IMR-90 (cell line): Measurements from ENCODE around the gene FBXL20. TPM values are rescaled to one million over a fixed set of nuclear protein-coding genes. Genes with fewer than 3 reads are reported as not detected.

Experiments
- ATAC-seq: fragments of 200-7000 bp; cut with Tn5 transposase; 2 replicates; pipeline ENCODE4 v1.9.1; 2020; ENCODE audit warnings: low read depth, mild to moderate bottlenecking, moderate library complexity
- BruUV-seq: library from RNA; stranded (reverse); fragments of 400-500 nt; replicated peaks from 2 replicates; lab custom pipeline; 2021; lab: Mats Ljungman, UMichigan
- CTCF ChIA-PET: fragments of 300-600 bp; formaldehyde crosslinking; extraction: SDS; loops from one replicate; lab custom pipeline; 2021; ENCODE audit warnings: antibody characterized with exemption; lab: Yijun Ruan, JAX
- POLR2A ChIA-PET: fragments of 300-600 bp; sonication (Branson Sonifier 250); formaldehyde crosslinking; loops from one replicate; lab custom pipeline; 2022; ENCODE audit warnings: antibody characterized with exemption; ENCODE audit not compliant: unreplicated experiment; lab: Charles Lee
- DNase-seq: peaks from one replicate; pipeline ENCODE4 v3.0.0; 2013
- H2AFZ ChIP-seq: replicated peaks from 2 replicates; pipeline ENCODE3; 2013; ENCODE audit warnings: low read length, mild to moderate bottlenecking; ENCODE audit not compliant: poor library complexity
- H2AK5ac ChIP-seq: 2 replicates; pipeline ENCODE4 v1.6.1; 2013; ENCODE audit warnings: low read depth, low read length, inconsistent platforms
- H2AK9ac ChIP-seq: replicated peaks from 2 replicates; pipeline ENCODE3; 2013; ENCODE audit warnings: mild to moderate bottlenecking, low read depth, low read length, moderate library complexity; ENCODE audit not compliant: poor library complexity
- H2BK120ac ChIP-seq: 2 replicates; pipeline ENCODE4 v1.6.1; 2013; ENCODE audit warnings: low read depth, low read length, inconsistent platforms
- H2BK15ac ChIP-seq: 3 replicates; pipeline ENCODE4 v1.6.1; 2013; ENCODE audit warnings: low read depth, low read length, inconsistent platforms
- H2BK20ac ChIP-seq: 2 replicates; pipeline ENCODE4 v1.6.1; 2013; ENCODE audit warnings: low read depth, mild to moderate bottlenecking, inconsistent platforms, low read length, moderate library complexity
- H2BK5ac ChIP-seq: 2 replicates; pipeline ENCODE4 v1.6.1; 2013; ENCODE audit warnings: mild to moderate bottlenecking, low read depth, low read length, inconsistent platforms; ENCODE audit not compliant: poor library complexity, severe bottlenecking
- H3K14ac ChIP-seq: replicated peaks from 2 replicates; pipeline ENCODE4 v1.6.1; 2013; ENCODE audit warnings: low read depth, low read length, inconsistent platforms
- H3K18ac ChIP-seq: 2 replicates; pipeline ENCODE4 v1.6.1; 2013; ENCODE audit warnings: low read depth, low read length, control low read depth
- H3K23ac ChIP-seq: 2 replicates; pipeline ENCODE4 v1.6.1; 2013; ENCODE audit warnings: low read depth, low read length, inconsistent platforms
- H3K27ac ChIP-seq: 2 replicates; pipeline ENCODE4 v1.5.1; 2013; ENCODE audit warnings: mild to moderate bottlenecking, control low read depth, low read length; ENCODE audit not compliant: insufficient read depth
- H3K27me3 ChIP-seq: 2 replicates; pipeline ENCODE4 v1.6.1; 2013; ENCODE audit warnings: low read length; ENCODE audit not compliant: control insufficient read depth, insufficient read depth
- H3K36me3 ChIP-seq: 2 replicates; pipeline ENCODE4 v1.6.1; 2013; ENCODE audit warnings: low read length, mixed read lengths; ENCODE audit not compliant: control insufficient read depth, insufficient read depth
- H3K4ac ChIP-seq: 2 replicates; pipeline ENCODE4 v1.6.1; 2013; ENCODE audit warnings: low read depth, low read length, inconsistent platforms
- H3K4me1 ChIP-seq: 2 replicates; pipeline ENCODE4 v1.6.1; 2013; ENCODE audit warnings: low read length, mixed read lengths; ENCODE audit not compliant: control insufficient read depth, insufficient read depth
- H3K4me2 ChIP-seq: 2 replicates; pipeline ENCODE4 v1.6.1; 2013; ENCODE audit warnings: low read depth, mild to moderate bottlenecking, control low read depth, low read length, moderate library complexity
- H3K4me3 ChIP-seq: 2 replicates; pipeline ENCODE4 v1.5.1; 2013; ENCODE audit warnings: low read depth, mild to moderate bottlenecking, control low read depth, low read length, moderate library complexity; ENCODE audit not compliant: insufficient read depth
- H3K56ac ChIP-seq: 2 replicates; pipeline ENCODE4 v1.6.1; 2013; ENCODE audit warnings: low read length, inconsistent platforms; ENCODE audit not compliant: insufficient read depth; ENCODE audit errors: extremely low read depth
- H3K79me1 ChIP-seq, 2 experiments: 2 replicates each; pipeline ENCODE4 v1.6.1; 2013; ENCODE audit warnings: low read length in 2 of 2, inconsistent platforms in 1 of 2, low read depth in 1 of 2
- H3K9ac ChIP-seq: 2 replicates; pipeline ENCODE4 v1.6.1; 2013; ENCODE audit warnings: low read depth, low read length, control low read depth
- H3K9me1 ChIP-seq: 2 replicates; pipeline ENCODE4 v1.6.1; 2013; ENCODE audit warnings: low read length, inconsistent platforms; ENCODE audit not compliant: insufficient read depth
- H3K9me3 ChIP-seq: 2 replicates; pipeline ENCODE4 v1.6.1; 2013; ENCODE audit warnings: low read length; ENCODE audit not compliant: control insufficient read depth, insufficient read depth
- H4K20me1 ChIP-seq: 2 replicates; pipeline ENCODE4 v1.6.1; 2013; ENCODE audit warnings: low read length, inconsistent platforms; ENCODE audit not compliant: insufficient read depth
- H4K5ac ChIP-seq: 2 replicates; pipeline ENCODE4 v1.6.1; 2013; ENCODE audit warnings: mild to moderate bottlenecking, low read depth, low read length, control low read depth
- H4K8ac ChIP-seq, 2 experiments: 2 replicates each; pipeline ENCODE4 v1.6.1; 2013; ENCODE audit warnings: low read depth in 2 of 2, low read length in 2 of 2, control low read depth in 1 of 2, inconsistent platforms in 1 of 2
- H4K91ac ChIP-seq: 2 replicates; pipeline ENCODE4 v1.6.1; 2013; ENCODE audit warnings: low read depth, low read length, inconsistent platforms; ENCODE audit not compliant: insufficient read depth
- BHLHE40 ChIP-seq: fragments of 150-350 bp; IDR thresholded peaks from 2 replicates; pipeline ENCODE4 v1.6.1; 2016; ENCODE audit warnings: mild to moderate bottlenecking, low read depth, low read length
- CEBPB ChIP-seq: IDR thresholded peaks from 2 replicates; pipeline ENCODE4 v1.6.1; 2012; ENCODE audit warnings: low read depth, low read length, improper control_type of control experiment
- CHD1 ChIP-seq: IDR thresholded peaks from 2 replicates; pipeline ENCODE4 v1.6.1; 2012; ENCODE audit warnings: low read depth, low read length, improper control_type of control experiment
- FOS ChIP-seq: fragments of 150-350 bp; IDR thresholded peaks from 2 replicates; pipeline ENCODE4 v1.6.1; 2016; ENCODE audit warnings: low read depth, low read length
- MAFK ChIP-seq: IDR thresholded peaks from 2 replicates; pipeline ENCODE4 v1.6.1; 2012; ENCODE audit warnings: low read depth, low read length, improper control_type of control experiment
- MAZ ChIP-seq: IDR thresholded peaks from 2 replicates; pipeline ENCODE4 v1.6.1; 2012; ENCODE audit warnings: low read depth, mild to moderate bottlenecking, low read length, improper control_type of control experiment, moderate library complexity, borderline replicate concordance
- MXI1 ChIP-seq: IDR thresholded peaks from 2 replicates; pipeline ENCODE4 v1.6.1; 2012; ENCODE audit warnings: low read depth, mild to moderate bottlenecking, low read length, moderate library complexity, borderline replicate concordance
- NFE2L2 ChIP-seq: fragments of 150-350 bp; IDR thresholded peaks from 2 replicates; pipeline ENCODE4 v1.6.1; 2016; ENCODE audit warnings: low read depth, mild to moderate bottlenecking, low read length
- POLR2A ChIP-seq: IDR thresholded peaks from 2 replicates; pipeline ENCODE4 v1.6.1; 2012; ENCODE audit warnings: mild to moderate bottlenecking, low read depth, low read length
- RAD21 ChIP-seq: IDR thresholded peaks from 2 replicates; pipeline ENCODE4 v1.6.1; 2012; ENCODE audit warnings: low read length, improper control_type of control experiment
- RCOR1 ChIP-seq: IDR thresholded peaks from 2 replicates; pipeline ENCODE4 v1.6.1; 2012; ENCODE audit warnings: mild to moderate bottlenecking, low read length, improper control_type of control experiment; ENCODE audit not compliant: insufficient replicate concordance
- RFX5 ChIP-seq: IDR thresholded peaks from 2 replicates; pipeline ENCODE4 v1.8.0; 2012; ENCODE audit warnings: low read depth, mild to moderate bottlenecking, low read length, moderate library complexity
- SMC3 ChIP-seq: fragments of 150-350 bp; IDR thresholded peaks from 2 replicates; pipeline ENCODE4 v1.6.1; 2016; ENCODE audit warnings: low read depth, mild to moderate bottlenecking, antibody characterized with exemption, low read length, moderate library complexity
- WGBS, 2 experiments: methylation state at CpG; one replicate each; pipeline versions ENCODE4 v1.1.5 to v1.1.7; 2013; ENCODE audit warnings: missing lambda C conversion rate in 2 of 2; ENCODE audit not compliant: insufficient read length in 1 of 2; ENCODE audit errors: extremely low coverage in 2 of 2; 5-methylcytosine and 5-hydroxymethylcytosine counted together
- dilution Hi-C: fragments of 300-500 bp; cut with HindIII; formaldehyde crosslinking; loops from one replicate; pipeline ENCODE4 v1.14.3; 2018; ENCODE audit warnings: low sequenced_read_pairs; ENCODE audit not compliant: unreplicated experiment
- in situ Hi-C: fragments of 300-500 bp; cut with MboI; formaldehyde crosslinking; loops from 3 replicates; pipeline ENCODE4 v1.14.3; 2019; ENCODE audit warnings: low sequenced_read_pairs, inconsistent platforms, mixed read lengths
- intact Hi-C: fragments of 100-400 bp; cut with micrococcal nuclease; formaldehyde crosslinking; loops from 2 replicates; pipeline ENCODE4 v1.10.0; 2022
- polyA plus RNA-seq, 3 experiments: library from polyadenylated mRNA; depleted of rRNA; stranded (reverse); fragments of >200 nt; gene quantifications; 2 replicates each; pipeline ENCODE4 v1.2.3, GENCODE V29; 2012; ENCODE audit warnings: low replicate concordance in 1 of 3
- total RNA-seq: library from RNA; depleted of rRNA; stranded (reverse); fragments of >200 nt; gene quantifications from 2 replicates; pipeline ENCODE4 v1.2.3, GENCODE V29; 2012
- TF ChIP-seq, protein P1 (sequence below): fragments of 150-350 bp; IDR thresholded peaks from 2 replicates; pipeline ENCODE4 v1.6.1; 2016; ENCODE audit warnings: low read depth, mild to moderate bottlenecking, low read length, moderate library complexity, borderline replicate concordance

The FBXL20 gene
- total and polyA plus RNA-seq, 2 of the 4 experiments (the other 2 are of a cell fraction): 4.1 to 13.8 TPM

GRCh38 chr17:39450051-39450450, 48.6 kb upstream of the FBXL20 start:
- in situ Hi-C loops: no loop called here
- Histone ChIP-seq H3K27me3 (no peaks in the 10 kb centered on the region), H4K5ac (no peak overlapping the region), H3K9me1 (peaks cover 3% of the 10 kb centered on the region; the same call in 1 of the 2 replicates), H3K79me1 (peaks cover 19 to 41% of the 10 kb centered on the region in 2 experiments), H2BK5ac (no peak overlapping the region), H3K36me3 (peaks cover 17% of the 10 kb centered on the region), H3K4me3 (peak overlapping the region; percentile 91; the same call in 1 of the 2 replicates), H2BK15ac (no peak overlapping the region), H2AK5ac (no peak overlapping the region), H3K4me1 (peaks cover 3% of the 10 kb centered on the region; the same call in 1 of the 2 replicates), H2AFZ (no peak overlapping the region), H3K23ac (no peak overlapping the region), H4K91ac (no peak overlapping the region), H4K8ac (no peak overlapping the region), H3K18ac (no peak overlapping the region), H3K27ac (no peak overlapping the region), H3K56ac (no peak overlapping the region), H3K14ac (no peak overlapping the region), H3K4ac (no peak overlapping the region), H4K20me1 (peaks cover 4% of the 10 kb centered on the region; the same call in 1 of the 2 replicates), H3K9me3 (no peaks in the 10 kb centered on the region), H3K9ac (peak overlapping the region; percentile 99; the same call in 1 of the 2 replicates), H2BK120ac (no peak overlapping the region), H3K4me2 (peak overlapping the region; percentile 88), H2BK20ac (no peak overlapping the region), H2AK9ac (no peak overlapping the region)
- no peak for DNase-seq
- ATAC-seq: no peak
- WGBS, 2 experiments: 79% methylated on average over 11 of the region's 13 CpGs; no CpG with 5 or more reads in 1 of the 2 experiments
- ChIA-PET POLR2A (interaction anchor here (0.7 to 1.6 kb wide), 2 partner anchors 11 to 178 kb away, joined by 9 to 19 read pairs; partner anchors contain the start of gene CDK12), CTCF (interaction anchor here (1.0 kb wide), 1 partner anchor 31 kb away, joined by 3 read pairs; no protein-coding TSS in a partner anchor)
- dilution Hi-C loops: no loop called here
- TF ChIP-seq POLR2A (no peak), FOS (no peak), CEBPB (no peak), CHD1 (no peak), RFX5 (no peak), RCOR1 (no peak), MXI1 (no peak), BHLHE40 (no peak), NFE2L2 (no peak), SMC3 (no peak), RAD21 (no peak), MAZ (no peak), MAFK (no peak)
- TF ChIP-seq, protein P1, sequence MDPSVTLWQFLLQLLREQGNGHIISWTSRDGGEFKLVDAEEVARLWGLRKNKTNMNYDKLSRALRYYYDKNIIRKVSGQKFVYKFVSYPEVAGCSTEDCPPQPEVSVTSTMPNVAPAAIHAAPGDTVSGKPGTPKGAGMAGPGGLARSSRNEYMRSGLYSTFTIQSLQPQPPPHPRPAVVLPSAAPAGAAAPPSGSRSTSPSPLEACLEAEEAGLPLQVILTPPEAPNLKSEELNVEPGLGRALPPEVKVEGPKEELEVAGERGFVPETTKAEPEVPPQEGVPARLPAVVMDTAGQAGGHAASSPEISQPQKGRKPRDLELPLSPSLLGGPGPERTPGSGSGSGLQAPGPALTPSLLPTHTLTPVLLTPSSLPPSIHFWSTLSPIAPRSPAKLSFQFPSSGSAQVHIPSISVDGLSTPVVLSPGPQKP: no peak
- BruUV-seq: no TSS peak
- intact Hi-C loops: no loop called here
